OCI-LY7 (cell line): ENCODE results near the gene CORO6. TPM values are rescaled to one million over a fixed set of nuclear protein-coding genes. Genes with fewer than 3 reads are reported as not detected.

Experiments used
- BruUV-seq: library from RNA; stranded (reverse); fragments of 400-500 nt; replicated peaks from 2 replicates; lab custom pipeline; 2021; lab: Mats Ljungman, UMichigan
- CTCF ChIA-PET: fragments of 300-600 bp; sonication (Branson Sonifier 250); formaldehyde crosslinking; loops from one replicate; lab custom pipeline; 2022; ENCODE audit warnings: antibody characterized with exemption; ENCODE audit not compliant: unreplicated experiment; lab: Charles Lee
- POLR2A ChIA-PET: fragments of 300-600 bp; sonication (Branson Sonifier 250); formaldehyde crosslinking; loops from one replicate; lab custom pipeline; 2022; ENCODE audit warnings: antibody characterized with exemption; lab: Charles Lee
- DNase-seq: peaks from one replicate; pipeline ENCODE4 v3.0.0-alpha.2; 2015; ENCODE audit warnings: low spot score
- H2AFZ ChIP-seq: fragments of 200-600 bp; sonication (generic), shearing (Covaris generic); 2 replicates; pipeline ENCODE4 v1.6.1; 2014; ENCODE audit warnings: mild to moderate bottlenecking, antibody characterized with exemption, low read length, moderate library complexity
- H3K27ac ChIP-seq: fragments of 200-600 bp; sonication (generic); 2 replicates; pipeline ENCODE4 v1.5.1; 2014; ENCODE audit warnings: mixed run types, low read depth, mild to moderate bottlenecking, moderate library complexity, low read length, inconsistent platforms; ENCODE audit not compliant: poor library complexity, severe bottlenecking
- H3K36me3 ChIP-seq: fragments of 200-600 bp; sonication (generic); 2 replicates; pipeline ENCODE4 v1.6.1; 2014; ENCODE audit warnings: mild to moderate bottlenecking, antibody characterized with exemption, low read length, moderate library complexity, mixed read lengths; ENCODE audit not compliant: insufficient read depth
- H3K4me1 ChIP-seq: fragments of 200-600 bp; sonication (generic); 2 replicates; pipeline ENCODE4 v1.5.1; 2014; ENCODE audit warnings: mild to moderate bottlenecking, low read length; ENCODE audit not compliant: insufficient read depth, poor library complexity, severe bottlenecking
- H3K4me2 ChIP-seq: fragments of 200-600 bp; sonication (generic); 2 replicates; pipeline ENCODE4 v1.6.1; 2014; ENCODE audit warnings: mild to moderate bottlenecking, low read length
- H3K4me3 ChIP-seq: fragments of 200-600 bp; sonication (generic); 2 replicates; pipeline ENCODE4 v1.5.1; 2014; ENCODE audit warnings: mild to moderate bottlenecking, low read depth, low read length; ENCODE audit not compliant: poor library complexity, severe bottlenecking
- H3K79me2 ChIP-seq: fragments of 200-600 bp; sonication (generic); 2 replicates; pipeline ENCODE4 v1.6.1; 2016; ENCODE audit warnings: low read depth, mild to moderate bottlenecking, low read length, moderate library complexity, mixed read lengths; ENCODE audit not compliant: insufficient read depth
- H3K9me2 ChIP-seq: fragments of 200-600 bp; sonication (generic); 2 replicates; pipeline ENCODE4 v1.6.1; 2016; ENCODE audit warnings: mild to moderate bottlenecking, low read length, mixed read lengths; ENCODE audit not compliant: insufficient read depth
- H3K9me3 ChIP-seq: fragments of 200-600 bp; sonication (generic); 2 replicates; pipeline ENCODE4 v1.6.1; 2014; ENCODE audit warnings: mild to moderate bottlenecking, mixed run types, low read length, mixed read lengths
- H4K20me1 ChIP-seq: fragments of 200-600 bp; sonication (generic); 2 replicates; pipeline ENCODE4 v1.6.1; 2014; ENCODE audit warnings: mild to moderate bottlenecking, antibody characterized with exemption, low read length, moderate library complexity, mixed read lengths; ENCODE audit not compliant: insufficient read depth
- CTCF ChIP-seq: fragments of 200-600 bp; sonication (generic); conservative IDR thresholded peaks from 2 replicates; pipeline ENCODE4 v1.5.1; 2014; ENCODE audit warnings: mild to moderate bottlenecking, antibody characterized with exemption, low read length, moderate library complexity, mixed read lengths
- EZH2phosphoT487 ChIP-seq: fragments of 200-600 bp; sonication (generic); IDR thresholded peaks from 2 replicates; pipeline ENCODE4 v1.6.1; 2018; ENCODE audit warnings: low read depth, borderline replicate concordance, mild to moderate bottlenecking, mixed run types, antibody characterized with exemption, low read length, moderate library complexity, mixed read lengths
- intact Hi-C: fragments of 100-400 bp; cut with micrococcal nuclease; formaldehyde crosslinking; loops from one replicate; pipeline ENCODE4 v1.10.0; 2022; ENCODE audit not compliant: unreplicated experiment
- total RNA-seq, 2 experiments: library from RNA; depleted of rRNA in 1 of 2; stranded (reverse); fragments of >200 nt in 1 of 2; shearing (Covaris generic) in 1 of 2; gene quantifications; 2 replicates each; pipeline ENCODE4 v1.2.3, GENCODE V29; 2014 to 2022

CORO6 gene
- total RNA-seq, 2 experiments from 2014 or later = 5.9 to 6.2 TPM

- ChIA-PET POLR2A (interaction anchor here (0.5 to 0.9 kb wide), 3 partner anchors 8 to 474 kb away, joined by 3 read pairs; no protein-coding TSS in a partner anchor), CTCF (no interaction called here)
- Histone ChIP-seq H3K27ac (no peak overlapping the region), H3K36me3 (0 out of 2 replicates have a peak, but pooled peaks cover 5% of the 10 kb centered on the region), H2AFZ (no peak overlapping the region), H4K20me1 (0 out of 2 replicates have a peak, but pooled peaks cover 10% of the 10 kb centered on the region), H3K9me2 (no peaks in the 10 kb centered on the region), H3K4me3 (no peak overlapping the region), H3K9me3 (no peaks in the 10 kb centered on the region), H3K4me2 (peak overlapping the region; percentile 86), H3K4me1 (peaks cover 43% of the 10 kb centered on the region), H3K79me2 (no peaks in the 10 kb centered on the region)
- intact Hi-C loops = loop anchor here (5.0 kb wide), 3 partner anchors 33 to 477 kb away; no protein-coding TSS in a partner anchor
- no TSS peak for BruUV-seq
- no peak for DNase-seq
- no peak for TF ChIP-seq CTCF
Observed at GRCh38 chr17:29615048-29615385, 7.7 kb downstream of the CORO6 start.

GRCh38 chr17:29614349-29615047 lies 8.2 kb downstream of the CORO6 start:
- H3K79me2 ChIP-seq = no peaks in the 10 kb centered on the region
- ChIA-PET POLR2A (no interaction called here), CTCF (interaction anchor here (0.6 kb wide), 1 partner anchor 8 kb away, joined by 3 read pairs; the partner anchor contains the start of gene CORO6)
- peak overlapping the region; percentile 86; the same call in 1 of the 2 replicates for H3K4me2 ChIP-seq
- DNase-seq = no peak
- H2AFZ ChIP-seq = no peak overlapping the region
- H3K4me3 ChIP-seq = no peak overlapping the region
- peaks cover 5% of the 10 kb centered on the region; the same call in 1 of the 2 replicates for H3K36me3 ChIP-seq
- H3K27ac ChIP-seq = no peak overlapping the region
- peaks cover 43% of the 10 kb centered on the region for H3K4me1 ChIP-seq
- BruUV-seq = TSS peak; percentile 77
- TF ChIP-seq CTCF (no peak), EZH2phosphoT487 (no peak)
- H3K9me2 ChIP-seq = no peaks in the 10 kb centered on the region
- intact Hi-C loops = loop anchor here (5.0 kb wide), 3 partner anchors 32 to 478 kb away; no protein-coding TSS in a partner anchor
- H4K20me1 ChIP-seq = 0 out of 2 replicates have a peak, but pooled peaks cover 10% of the 10 kb centered on the region
- no peaks in the 10 kb centered on the region for H3K9me3 ChIP-seq
